K562 (cell line): ENCODE data around the gene SETD5. TPM values are rescaled to one million over a fixed set of nuclear protein-coding genes. Genes with fewer than 3 reads are reported as not detected.

ENCODE experiments used
- ELF2 ChIP-seq: fragments of 250-450 bp; sonication (Bioruptor Pico); IDR thresholded peaks from 2 replicates; pipeline ENCODE4 v1.5.0; 2021; ENCODE audit warnings: mild to moderate bottlenecking
- FOXJ2 ChIP-seq: fragments of 200-800 bp; sonication (Bioruptor generic); IDR thresholded peaks from 2 replicates; pipeline ENCODE4 v1.6.1; 2016; ENCODE audit warnings: missing genetic modification characterization, missing compliant biosample characterization
- FOXM1 ChIP-seq, 2 experiments: fragments of 450-650 bp in 1 of 2; sonication (generic) in 1 of 2; formaldehyde crosslinking in 1 of 2; IDR thresholded peaks; 2 replicates each; pipeline versions ENCODE4 v1.6.1 to v1.9.0; 2017 to 2022; ENCODE audit warnings: low read depth in 2 of 2, mild to moderate bottlenecking in 2 of 2, missing genetic modification reagents in 1 of 2, moderate library complexity in 1 of 2
- MGA ChIP-seq: fragments of 450-650 bp; IDR thresholded peaks from 2 replicates; pipeline ENCODE4 v1.6.1; 2016; ENCODE audit warnings: mild to moderate bottlenecking, moderate library complexity
- NKRF ChIP-seq: fragments of 450-650 bp; IDR thresholded peaks from 2 replicates; pipeline ENCODE4 v1.6.1; 2016; ENCODE audit warnings: borderline replicate concordance
- PHF8 ChIP-seq: fragments of 200-600 bp; sonication (generic); IDR thresholded peaks from 2 replicates; pipeline ENCODE4 v1.6.1; 2012; ENCODE audit warnings: mixed run types, mild to moderate bottlenecking, inconsistent platforms, low read length, moderate library complexity, borderline replicate concordance
- RBFOX2 ChIP-seq: fragments of 200-400 bp; formaldehyde crosslinking; IDR thresholded peaks from 2 replicates; pipeline ENCODE4 v1.6.1; 2017; ENCODE audit warnings: low read depth, mild to moderate bottlenecking, low read length, moderate library complexity
- TEAD4 ChIP-seq, 2 experiments: sonication (generic) in 1 of 2; formaldehyde crosslinking in 1 of 2; IDR thresholded peaks; 2 replicates each; pipeline versions ENCODE4 v1.6.1 to v1.8.0; 2012 to 2022; ENCODE audit warnings: borderline replicate concordance in 1 of 2, inconsistent platforms in 1 of 2, low read length in 1 of 2, mild to moderate bottlenecking in 1 of 2, missing genetic modification reagents in 1 of 2
- ZNF212 ChIP-seq: fragments of 450-650 bp; formaldehyde crosslinking; IDR thresholded peaks from 2 replicates; pipeline ENCODE4 v1.4.0; 2020; ENCODE audit warnings: mild to moderate bottlenecking
- polyA plus RNA-seq, 8 experiments: library from polyadenylated mRNA; depleted of rRNA in 4 of 8; stranded (reverse) in 5 of 8; unstranded in 3 of 8; fragments of >200 nt; fragmentation: Nextera tagmentation in 2 of 8; fragmentation: Illumina TruSeq in 1 of 8; extraction: Ambion mirVana in 2 of 8; extraction: Trizol in 1 of 8; gene quantifications; 2 replicates each; pipeline versions ENCODE4 v1.2.1 to v1.2.3, GENCODE V29; 2011 to 2014; ENCODE audit warnings: inconsistent platforms in 1 of 8, missing spikeins in 1 of 8
- total RNA-seq, 7 experiments: library from RNA; depleted of rRNA in 6 of 7; stranded (reverse); fragments of >200 nt in 6 of 7; fragmentation: Illumina TruSeq in 2 of 7; extraction: Trizol in 2 of 7; gene quantifications; 2 replicates each; pipeline versions ENCODE4 v1.2.1 to v1.2.3, GENCODE V29; 2011 to 2021; ENCODE audit warnings: low replicate concordance in 1 of 7
- TF ChIP-seq, protein P1 (sequence below): conservative IDR thresholded peaks from 2 replicates; pipeline ENCODE4 v1.6.1; 2011; ENCODE audit warnings: low read depth, mild to moderate bottlenecking, low read length; ENCODE audit not compliant: control insufficient read depth

SETD5 gene
- total and polyA plus RNA-seq, 9 of the 15 experiments (the other 6 are each of a cell fraction or from before 2014, with no cell fraction given) = 20.8 to 135 (median 87.2) TPM

DNA sequence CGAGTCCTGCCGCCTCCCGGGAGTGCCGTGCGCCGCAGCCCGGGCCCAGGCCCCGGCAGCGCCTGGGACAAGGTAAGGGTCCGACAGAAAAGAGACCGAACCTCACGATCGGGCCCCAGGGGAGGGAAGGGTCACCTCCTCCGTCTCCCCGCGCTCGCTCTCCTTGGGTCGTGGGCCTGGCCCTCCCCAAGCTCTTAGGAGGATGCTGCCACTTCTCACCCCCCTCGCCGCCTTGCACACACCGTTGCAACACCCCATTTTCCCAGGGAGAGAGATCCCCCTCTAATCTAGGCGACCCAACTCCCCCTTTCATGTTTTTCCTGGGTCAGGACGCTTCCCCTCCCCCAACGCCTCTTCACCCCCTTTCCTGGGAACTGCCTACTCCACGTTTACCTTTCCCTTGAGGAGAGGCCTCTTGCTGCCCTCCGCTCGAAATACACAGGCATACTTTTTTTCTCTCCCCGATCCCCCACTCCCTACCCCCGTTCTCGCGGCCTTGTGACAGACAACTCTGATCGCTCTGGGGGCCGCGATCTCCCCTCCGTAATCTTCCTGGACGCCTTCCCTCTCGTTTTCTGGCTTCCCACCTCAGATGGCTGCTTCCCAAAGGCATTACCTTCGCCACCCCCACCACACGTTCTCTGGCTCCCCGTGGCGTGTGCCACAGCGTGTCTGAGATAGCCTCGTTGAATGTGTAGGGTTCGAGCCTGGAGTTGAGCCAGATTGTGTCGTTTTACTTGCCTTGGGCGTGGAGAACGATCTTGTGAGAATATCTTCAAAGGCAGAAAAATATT lies 688 bp downstream of the SETD5 start (continued):
- TF ChIP-seq MGA (peak; percentile 29; the same call in 1 of the 2 replicates), FOXJ2 (peak; percentile 39; the same call in 1 of the 2 replicates), NKRF (peak; percentile 56; the same call in 1 of the 2 replicates), ELF2 (CRISPR knock-in tag) (0 out of 2 replicates have a peak, but pooled peaks have one; percentile 44), TEAD4 (IDR thresholded peaks at IDR 0.05; ENCODE audit: low read length) (no peak), TEAD4 (CRISPR knock-in tag; IDR thresholded peaks at IDR 0.05; ENCODE audit: borderline replicate concordance) (0 out of 2 replicates have a peak, but pooled peaks have one; percentile 51), ZNF212 (0 out of 2 replicates have a peak, but pooled peaks have one; percentile 23), FOXM1 (IDR thresholded peaks at IDR 0.05; ENCODE audit: low read depth) (no peak), FOXM1 (CRISPR knock-in tag; IDR thresholded peaks at IDR 0.05; ENCODE audit: low read depth) (0 out of 2 replicates have a peak, but pooled peaks have one; percentile 21), RBFOX2 (peak; percentile 32), PHF8 (peak; percentile 58; the same call in 1 of the 2 replicates)
- TF ChIP-seq, protein P1, sequence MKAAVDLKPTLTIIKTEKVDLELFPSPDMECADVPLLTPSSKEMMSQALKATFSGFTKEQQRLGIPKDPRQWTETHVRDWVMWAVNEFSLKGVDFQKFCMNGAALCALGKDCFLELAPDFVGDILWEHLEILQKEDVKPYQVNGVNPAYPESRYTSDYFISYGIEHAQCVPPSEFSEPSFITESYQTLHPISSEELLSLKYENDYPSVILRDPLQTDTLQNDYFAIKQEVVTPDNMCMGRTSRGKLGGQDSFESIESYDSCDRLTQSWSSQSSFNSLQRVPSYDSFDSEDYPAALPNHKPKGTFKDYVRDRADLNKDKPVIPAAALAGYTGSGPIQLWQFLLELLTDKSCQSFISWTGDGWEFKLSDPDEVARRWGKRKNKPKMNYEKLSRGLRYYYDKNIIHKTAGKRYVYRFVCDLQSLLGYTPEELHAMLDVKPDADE = 0 out of 2 replicates have a peak, but pooled peaks have one; percentile 4
